OCI-LY7 (cell line): ENCODE measurements around the gene NDUFS8.

ENCODE experiments used
- CTCF ChIP-seq: fragments of 200-600 bp; sonication (generic); conservative IDR thresholded peaks from 2 replicates; pipeline ENCODE4 v1.5.1; 2014; ENCODE audit warnings: mild to moderate bottlenecking, antibody characterized with exemption, low read length, moderate library complexity, mixed read lengths
- EZH2phosphoT487 ChIP-seq: fragments of 200-600 bp; sonication (generic); IDR thresholded peaks from 2 replicates; pipeline ENCODE4 v1.6.1; 2018; ENCODE audit warnings: low read depth, borderline replicate concordance, mild to moderate bottlenecking, mixed run types, antibody characterized with exemption, low read length, moderate library complexity, mixed read lengths

- TF ChIP-seq CTCF (no peak), EZH2phosphoT487 (no peak)
Observed at GRCh38 chr11:68071281-68072048, 41.0 kb downstream of the NDUFS8 start.
